OCI-LY7 (cell line): ENCODE data around the gene LRRC39. TPM values are rescaled to one million over a fixed set of nuclear protein-coding genes. Genes with fewer than 3 reads are reported as not detected.

Experiments used
- BruUV-seq: library from RNA; stranded (reverse); fragments of 400-500 nt; replicated peaks from 2 replicates; lab custom pipeline; 2021; lab: Mats Ljungman, UMichigan
- CTCF ChIA-PET: fragments of 300-600 bp; sonication (Branson Sonifier 250); formaldehyde crosslinking; loops from one replicate; lab custom pipeline; 2022; ENCODE audit warnings: antibody characterized with exemption; ENCODE audit not compliant: unreplicated experiment; lab: Charles Lee
- POLR2A ChIA-PET: fragments of 300-600 bp; sonication (Branson Sonifier 250); formaldehyde crosslinking; loops from one replicate; lab custom pipeline; 2022; ENCODE audit warnings: antibody characterized with exemption; lab: Charles Lee
- DNase-seq: peaks from one replicate; pipeline ENCODE4 v3.0.0-alpha.2; 2015; ENCODE audit warnings: low spot score
- H2AFZ ChIP-seq: fragments of 200-600 bp; sonication (generic), shearing (Covaris generic); 2 replicates; pipeline ENCODE4 v1.6.1; 2014; ENCODE audit warnings: mild to moderate bottlenecking, antibody characterized with exemption, low read length, moderate library complexity
- H3K27ac ChIP-seq: fragments of 200-600 bp; sonication (generic); 2 replicates; pipeline ENCODE4 v1.5.1; 2014; ENCODE audit warnings: mixed run types, low read depth, mild to moderate bottlenecking, moderate library complexity, low read length, inconsistent platforms; ENCODE audit not compliant: poor library complexity, severe bottlenecking
- H3K36me3 ChIP-seq: fragments of 200-600 bp; sonication (generic); 2 replicates; pipeline ENCODE4 v1.6.1; 2014; ENCODE audit warnings: mild to moderate bottlenecking, antibody characterized with exemption, low read length, moderate library complexity, mixed read lengths; ENCODE audit not compliant: insufficient read depth
- H3K4me1 ChIP-seq: fragments of 200-600 bp; sonication (generic); 2 replicates; pipeline ENCODE4 v1.5.1; 2014; ENCODE audit warnings: mild to moderate bottlenecking, low read length; ENCODE audit not compliant: insufficient read depth, poor library complexity, severe bottlenecking
- H3K4me2 ChIP-seq: fragments of 200-600 bp; sonication (generic); 2 replicates; pipeline ENCODE4 v1.6.1; 2014; ENCODE audit warnings: mild to moderate bottlenecking, low read length
- H3K4me3 ChIP-seq: fragments of 200-600 bp; sonication (generic); 2 replicates; pipeline ENCODE4 v1.5.1; 2014; ENCODE audit warnings: mild to moderate bottlenecking, low read depth, low read length; ENCODE audit not compliant: poor library complexity, severe bottlenecking
- H3K79me2 ChIP-seq: fragments of 200-600 bp; sonication (generic); 2 replicates; pipeline ENCODE4 v1.6.1; 2016; ENCODE audit warnings: low read depth, mild to moderate bottlenecking, low read length, moderate library complexity, mixed read lengths; ENCODE audit not compliant: insufficient read depth
- H3K9me2 ChIP-seq: fragments of 200-600 bp; sonication (generic); 2 replicates; pipeline ENCODE4 v1.6.1; 2016; ENCODE audit warnings: mild to moderate bottlenecking, low read length, mixed read lengths; ENCODE audit not compliant: insufficient read depth
- H3K9me3 ChIP-seq: fragments of 200-600 bp; sonication (generic); 2 replicates; pipeline ENCODE4 v1.6.1; 2014; ENCODE audit warnings: mild to moderate bottlenecking, mixed run types, low read length, mixed read lengths
- H4K20me1 ChIP-seq: fragments of 200-600 bp; sonication (generic); 2 replicates; pipeline ENCODE4 v1.6.1; 2014; ENCODE audit warnings: mild to moderate bottlenecking, antibody characterized with exemption, low read length, moderate library complexity, mixed read lengths; ENCODE audit not compliant: insufficient read depth
- CTCF ChIP-seq: fragments of 200-600 bp; sonication (generic); conservative IDR thresholded peaks from 2 replicates; pipeline ENCODE4 v1.5.1; 2014; ENCODE audit warnings: mild to moderate bottlenecking, antibody characterized with exemption, low read length, moderate library complexity, mixed read lengths
- EZH2phosphoT487 ChIP-seq: fragments of 200-600 bp; sonication (generic); IDR thresholded peaks from 2 replicates; pipeline ENCODE4 v1.6.1; 2018; ENCODE audit warnings: low read depth, borderline replicate concordance, mild to moderate bottlenecking, mixed run types, antibody characterized with exemption, low read length, moderate library complexity, mixed read lengths
- intact Hi-C: fragments of 100-400 bp; cut with micrococcal nuclease; formaldehyde crosslinking; loops from one replicate; pipeline ENCODE4 v1.10.0; 2022; ENCODE audit not compliant: unreplicated experiment
- total RNA-seq, 2 experiments: library from RNA; depleted of rRNA in 1 of 2; stranded (reverse); fragments of >200 nt in 1 of 2; shearing (Covaris generic) in 1 of 2; gene quantifications; 2 replicates each; pipeline ENCODE4 v1.2.3, GENCODE V29; 2014 to 2022

Gene LRRC39
- total RNA-seq, 2 experiments from 2014 or later = 1.5 to 1.8 TPM

DNA sequence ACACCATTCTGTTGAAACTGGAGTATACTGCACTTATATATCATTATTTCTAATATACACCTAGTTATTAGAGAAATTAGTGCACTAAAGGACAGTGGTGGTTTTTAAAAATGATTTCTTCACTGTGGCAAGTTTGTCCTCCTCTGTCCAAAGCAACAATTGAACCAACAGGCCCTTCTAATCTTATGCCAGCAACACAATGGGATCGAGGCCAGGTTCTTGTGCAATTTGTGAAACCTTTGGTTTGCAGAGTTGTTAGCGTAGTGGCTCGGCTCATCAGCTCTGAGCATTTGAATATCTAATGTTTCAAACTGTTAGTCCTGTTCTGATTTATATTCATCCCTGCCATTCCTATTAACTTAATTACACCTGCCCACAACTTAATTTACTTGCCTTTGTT is 9.9 kb upstream of the LRRC39 start:
- BruUV-seq = TSS peak; percentile 42

GRCh38 chr1:100184536-100184935 is 6.5 kb upstream of the LRRC39 start:
- DNase-seq = peak; percentile 57
- POLR2A ChIA-PET = no interaction called here

More for the DNA sequence above, 9.9 kb upstream of the LRRC39 start:
- TF ChIP-seq CTCF (no peak), EZH2phosphoT487 (no peak)
- Histone ChIP-seq H3K4me2 (no peak overlapping the region), H3K4me3 (no peak overlapping the region), H3K79me2 (no peaks in the 10 kb centered on the region), H3K4me1 (peaks cover 11% of the 10 kb centered on the region), H3K9me3 (no peaks in the 10 kb centered on the region), H3K27ac (no peak overlapping the region), H4K20me1 (no peaks in the 10 kb centered on the region), H2AFZ (no peak overlapping the region), H3K36me3 (no peaks in the 10 kb centered on the region), H3K9me2 (no peaks in the 10 kb centered on the region)
- DNase-seq = no peak
- ChIA-PET POLR2A (interaction anchor here (0.7 kb wide), 1 partner anchor 28 kb away, joined by 3 read pairs; no protein-coding TSS in a partner anchor), CTCF (no interaction called here)
- intact Hi-C loops = no loop called here

More at GRCh38 chr1:100184536-100184935, 6.5 kb upstream of the LRRC39 start:
- intact Hi-C loops = no loop called here
- Histone ChIP-seq H3K36me3 (no peaks in the 10 kb centered on the region), H2AFZ (no peak overlapping the region; the same call in 1 of the 2 replicates), H3K4me3 (no peak overlapping the region), H4K20me1 (no peaks in the 10 kb centered on the region), H3K79me2 (no peaks in the 10 kb centered on the region), H3K4me2 (peak overlapping the region; percentile 13; the same call in 1 of the 2 replicates), H3K27ac (peak overlapping the region; percentile 1), H3K9me3 (no peaks in the 10 kb centered on the region), H3K4me1 (peaks cover 11% of the 10 kb centered on the region), H3K9me2 (no peaks in the 10 kb centered on the region)
- CTCF ChIA-PET = no interaction called here
- no TSS peak for BruUV-seq
- TF ChIP-seq CTCF = no peak
- no peak for TF ChIP-seq EZH2phosphoT487
